GM23248 (cell line): Measurements from ENCODE around the gene MXD1. TPM values are rescaled to one million over a fixed set of nuclear protein-coding genes. Genes with fewer than 3 reads are reported as not detected.

Source experiments
- DNase-seq: peaks from one replicate; pipeline ENCODE4 v3.0.0-alpha.2; 2015
- H2AFZ ChIP-seq: fragments of 200-600 bp; sonication (generic); 2 replicates; pipeline ENCODE4 v1.6.1; 2016; ENCODE audit warnings: antibody characterized with exemption
- H3F3A ChIP-seq: fragments of 200-600 bp; sonication (generic); 2 replicates; pipeline ENCODE4 v1.6.1; 2016; ENCODE audit warnings: mild to moderate bottlenecking, antibody characterized with exemption, mixed run types; ENCODE audit not compliant: insufficient read depth
- H3K27ac ChIP-seq: fragments of 200-600 bp; sonication (generic); 2 replicates; pipeline ENCODE4 v1.5.1; 2016; ENCODE audit warnings: mild to moderate bottlenecking
- H3K27me3 ChIP-seq: fragments of 200-600 bp; sonication (generic); replicated peaks from 2 replicates; pipeline ENCODE4 v1.6.1; 2016; ENCODE audit warnings: mild to moderate bottlenecking; ENCODE audit not compliant: insufficient read depth
- H3K36me3 ChIP-seq: fragments of 200-600 bp; sonication (generic); 2 replicates; pipeline ENCODE4 v1.6.1; 2016; ENCODE audit warnings: low read depth, mild to moderate bottlenecking
- H3K4me1 ChIP-seq: fragments of 200-600 bp; sonication (generic); 2 replicates; pipeline ENCODE4 v1.6.1; 2016; ENCODE audit warnings: mild to moderate bottlenecking; ENCODE audit not compliant: insufficient read depth
- H3K4me2 ChIP-seq: fragments of 200-600 bp; sonication (generic); one replicate; pipeline ENCODE4 v1.6.1; 2016; ENCODE audit warnings: mild to moderate bottlenecking; ENCODE audit not compliant: unreplicated experiment
- H3K4me3 ChIP-seq: fragments of 200-600 bp; sonication (generic); 2 replicates; pipeline ENCODE4 v1.5.1; 2016; ENCODE audit warnings: mild to moderate bottlenecking
- H3K79me2 ChIP-seq: fragments of 200-600 bp; sonication (generic); 2 replicates; pipeline ENCODE4 v1.6.1; 2016; ENCODE audit warnings: mild to moderate bottlenecking; ENCODE audit not compliant: insufficient read depth
- H3K9ac ChIP-seq: fragments of 200-600 bp; sonication (generic); 2 replicates; pipeline ENCODE4 v1.6.1; 2016; ENCODE audit warnings: mild to moderate bottlenecking
- H3K9me2 ChIP-seq: fragments of 200-600 bp; sonication (generic); 2 replicates; pipeline ENCODE4 v1.6.1; 2016; ENCODE audit warnings: mixed run types, mild to moderate bottlenecking, moderate library complexity; ENCODE audit not compliant: insufficient read depth
- H3K9me3 ChIP-seq: fragments of 200-600 bp; sonication (generic); one replicate; pipeline ENCODE4 v1.6.1; 2017; ENCODE audit warnings: low read depth
- H4K20me1 ChIP-seq: fragments of 200-600 bp; sonication (generic); 2 replicates; pipeline ENCODE4 v1.6.0; 2016; ENCODE audit not compliant: insufficient read depth
- EZH2 ChIP-seq: fragments of 200-600 bp; sonication (generic); IDR thresholded peaks from 2 replicates; pipeline ENCODE4 v1.6.1; 2018; ENCODE audit warnings: antibody characterized with exemption, mild to moderate bottlenecking; ENCODE audit not compliant: insufficient read depth, poor library complexity, severe bottlenecking
- EZH2phosphoT487 ChIP-seq: fragments of 200-600 bp; sonication (generic); IDR thresholded peaks from 2 replicates; pipeline ENCODE4 v1.6.1; 2018; ENCODE audit warnings: antibody characterized with exemption, moderate library complexity, mild to moderate bottlenecking, low read depth; ENCODE audit not compliant: insufficient read depth
- WGBS, 2 experiments: methylation state at CpG; one replicate each; pipeline ENCODE4 v1.1.6; 2015 to 2017; ENCODE audit warnings: low lambda C conversion rate in 2 of 2, low coverage in 1 of 2; ENCODE audit errors: missing lambda C conversion rate in 2 of 2; 5-methylcytosine and 5-hydroxymethylcytosine counted together
- in situ Hi-C: fragments of 300-500 bp; cut with MboI; formaldehyde crosslinking; loops from 2 replicates; pipeline ENCODE4 v1.15.0; 2020
- polyA plus RNA-seq: library from polyadenylated mRNA; unstranded; fragments of >200 nt; fragmentation: Nextera tagmentation; extraction: Ambion mirVana; gene quantifications from 2 replicates; pipeline ENCODE4 v1.2.1, GENCODE V29; 2016
- total RNA-seq: library from RNA; depleted of rRNA; stranded (reverse); fragments of >200 nt; shearing (Covaris generic); gene quantifications from 2 replicates; pipeline ENCODE4 v1.2.3, GENCODE V29; 2014

MXD1 gene
- total and polyA plus RNA-seq, 2 experiments from 2014 or later, result 4.4 to 7.6 TPM

DNA sequence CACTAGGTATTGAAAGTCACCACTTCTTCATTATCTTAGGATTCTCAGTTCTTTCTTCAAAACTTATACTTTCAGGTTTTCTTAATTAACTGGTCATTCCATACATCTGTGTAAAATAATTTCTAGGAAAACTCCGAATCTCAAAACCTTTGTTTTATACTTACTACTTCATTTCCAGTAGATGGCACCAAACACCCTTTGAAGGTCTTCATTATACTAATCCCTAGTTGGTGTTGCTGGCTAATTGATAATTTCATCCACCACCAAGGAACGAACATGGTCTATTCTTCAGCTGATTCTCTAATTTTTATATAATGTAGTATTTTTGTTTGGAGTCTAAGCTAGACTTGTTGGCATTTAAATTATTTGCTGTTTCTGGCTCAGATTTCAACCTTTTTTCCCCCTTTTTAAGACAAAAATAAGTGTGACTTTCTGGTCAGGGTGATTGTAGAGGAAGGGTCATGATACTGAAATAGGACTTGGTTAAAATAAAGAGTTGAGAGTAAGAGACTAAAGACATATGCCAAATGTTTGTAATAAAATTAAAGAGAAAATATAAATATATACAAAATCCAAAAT lies 2.8 kb upstream of the MXD1 start:
- peak overlapping the region; percentile 33 for H3K27ac ChIP-seq
- H3K9ac ChIP-seq, result 0 out of 2 replicates have a peak overlapping the region, but pooled peaks have one; percentile 24
- peaks cover 13% of the 10 kb centered on the region for H3K4me1 ChIP-seq
- H3K4me2 ChIP-seq, result no peak overlapping the region
- no peak overlapping the region for H3K4me3 ChIP-seq
- no peaks in the 10 kb centered on the region for H3K27me3 ChIP-seq
- in situ Hi-C loops, result loop anchor here (10.0 to 25.0 kb wide), 2 partner anchors 233 to 350 kb away; partner anchors contain the start of gene PCYOX1
- H3K36me3 ChIP-seq, result peaks cover 12% of the 10 kb centered on the region
- H3K9me3 ChIP-seq, result no peaks in the 10 kb centered on the region
- TF ChIP-seq EZH2 (no peak), EZH2phosphoT487 (no peak)
- no peaks in the 10 kb centered on the region for H3K9me2 ChIP-seq
- H2AFZ ChIP-seq, result no peak overlapping the region
- DNase-seq, result peak; percentile 79
- no peaks in the 10 kb centered on the region for H4K20me1 ChIP-seq
- H3F3A ChIP-seq, result peaks cover 41% of the 10 kb centered on the region
- H3K79me2 ChIP-seq, result peaks cover 21% of the 10 kb centered on the region
- WGBS, 2 experiments, result 3 to 7% methylated on average over 2 of the region's 2 CpGs

DNA sequence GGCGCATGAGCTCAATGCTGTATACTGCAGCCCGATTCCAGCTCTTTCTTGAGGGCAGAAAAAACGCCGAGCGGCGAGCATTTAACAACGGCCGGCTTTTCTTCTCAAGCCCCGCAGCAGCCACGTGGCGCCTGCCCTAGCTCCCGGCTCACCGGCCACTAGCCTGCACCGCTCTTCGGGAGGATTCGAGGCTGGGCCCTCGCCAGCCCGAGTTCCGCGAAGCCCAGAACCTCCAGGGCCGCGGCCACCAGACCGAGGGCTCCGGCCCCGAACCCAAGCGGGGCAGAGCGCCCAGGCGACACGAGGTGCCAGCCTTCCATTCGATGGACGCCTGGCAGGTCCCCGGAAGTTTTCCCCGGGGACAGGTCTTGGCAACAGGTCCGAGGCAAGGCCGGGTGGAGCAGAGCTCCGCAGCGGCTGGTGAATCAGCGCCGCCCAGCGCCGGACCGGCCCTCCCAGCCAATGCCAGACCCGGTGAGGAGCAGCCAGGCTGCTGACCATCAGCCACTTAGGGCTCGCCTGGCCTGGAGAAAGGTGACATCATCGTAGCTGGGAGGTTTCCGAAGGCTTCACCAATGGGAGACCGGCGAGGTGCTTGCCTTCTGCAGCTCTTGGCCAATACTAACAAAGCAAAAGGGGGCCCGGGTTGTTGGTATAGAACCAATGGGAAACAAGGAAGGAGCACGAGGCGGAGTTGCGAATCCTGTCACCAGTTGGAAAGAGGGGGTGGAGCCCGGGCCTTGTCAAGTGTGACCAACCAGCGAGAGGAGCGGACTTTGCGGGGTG lies 552 bp upstream of the MXD1 start:
- Histone ChIP-seq H2AFZ (peak overlapping the region; percentile 77), H3K9ac (peak overlapping the region; percentile 93), H4K20me1 (no peaks in the 10 kb centered on the region), H3K79me2 (peaks cover 38% of the 10 kb centered on the region), H3K27ac (peak overlapping the region; percentile 95), H3K4me3 (peak overlapping the region; percentile 85), H3K27me3 (no peaks in the 10 kb centered on the region), H3F3A (peaks cover 50% of the 10 kb centered on the region), H3K9me2 (no peaks in the 10 kb centered on the region), H3K36me3 (0 out of 2 replicates have a peak, but pooled peaks cover 5% of the 10 kb centered on the region), H3K4me1 (peaks cover 28% of the 10 kb centered on the region), H3K9me3 (no peaks in the 10 kb centered on the region), H3K4me2 (peak overlapping the region; percentile 79)
- in situ Hi-C loops, result loop anchor here (10.0 to 25.0 kb wide), 2 partner anchors 230 to 348 kb away; partner anchors contain the start of gene PCYOX1
- TF ChIP-seq EZH2phosphoT487 (no peak), EZH2 (no peak)
- 1% methylated on average over 50 to 55 of the region's 56 CpGs for WGBS, 2 experiments
- DNase-seq, result peak; percentile 100

DNA sequence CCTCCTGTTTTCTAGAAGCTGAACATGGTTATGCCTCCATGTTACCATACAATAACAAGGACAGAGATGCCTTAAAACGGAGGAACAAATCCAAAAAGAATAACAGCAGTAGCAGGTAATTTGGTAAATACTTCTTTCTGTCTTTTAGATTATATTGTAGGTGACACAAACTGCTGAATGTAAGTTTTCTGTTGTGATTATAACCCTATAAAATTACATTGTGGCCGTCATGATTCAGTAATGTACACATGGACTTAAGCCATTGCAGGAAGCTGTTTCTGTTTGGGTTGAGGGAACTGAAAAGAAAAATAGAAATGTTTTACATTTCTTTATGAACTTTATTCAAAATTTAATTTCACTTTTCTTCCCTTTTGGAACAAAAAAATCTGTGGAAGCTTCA lies 1.2 kb downstream of the MXD1 start:
- peaks cover 5% of the 10 kb centered on the region; the same call in 1 of the 2 replicates for H3K36me3 ChIP-seq
- H3K4me1 ChIP-seq, result peaks cover 28% of the 10 kb centered on the region
- peak overlapping the region; percentile 99 for H3K4me2 ChIP-seq
- DNase-seq, result no peak
- no peaks in the 10 kb centered on the region for H4K20me1 ChIP-seq
- H3K9ac ChIP-seq, result peak overlapping the region; percentile 91
- H3K27ac ChIP-seq, result 0 out of 2 replicates have a peak overlapping the region, but pooled peaks have one; percentile 7
- no peaks in the 10 kb centered on the region for H3K27me3 ChIP-seq
- no peaks in the 10 kb centered on the region for H3K9me2 ChIP-seq
- in situ Hi-C loops, result loop anchor here (5.0 to 25.0 kb wide), 3 partner anchors 151 to 346 kb away; partner anchors contain the start of gene PCYOX1
- 12 to 15% methylated on average over 2 of the region's 2 CpGs for WGBS, 2 experiments
- no peaks in the 10 kb centered on the region for H3K9me3 ChIP-seq
- H3K79me2 ChIP-seq, result peaks cover 42% of the 10 kb centered on the region
- peak overlapping the region; percentile 83 for H3K4me3 ChIP-seq
- TF ChIP-seq EZH2 (no peak), EZH2phosphoT487 (no peak)
- H2AFZ ChIP-seq, result peak overlapping the region; percentile 64; the same call in 1 of the 2 replicates
- peaks cover 35% of the 10 kb centered on the region for H3F3A ChIP-seq

DNA sequence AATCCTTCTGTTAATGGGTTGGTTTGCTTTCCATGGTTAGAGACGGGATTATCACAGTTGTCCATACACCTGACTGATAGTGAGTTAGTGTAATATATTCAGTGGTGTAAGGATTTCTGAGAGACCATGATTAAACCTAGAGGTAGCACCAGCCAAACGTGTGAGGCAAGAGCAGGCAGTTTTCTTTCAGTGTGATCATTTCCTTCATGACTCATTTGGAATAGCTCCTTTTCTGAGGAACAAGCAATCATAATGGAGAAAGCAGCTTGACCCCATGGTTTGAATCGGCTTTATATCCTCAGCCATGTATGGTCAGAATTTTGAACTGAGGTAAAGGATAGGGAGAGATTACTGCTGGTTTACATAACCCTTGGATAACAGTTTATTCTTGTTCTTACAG lies 2.9 kb downstream of the MXD1 start:
- H3K27me3 ChIP-seq, result no peaks in the 10 kb centered on the region
- H3K4me2 ChIP-seq, result peak overlapping the region; percentile 86
- H3K9ac ChIP-seq, result peak overlapping the region; percentile 70
- peak overlapping the region; percentile 87 for H3K27ac ChIP-seq
- in situ Hi-C loops, result loop anchor here (5.0 to 25.0 kb wide), 3 partner anchors 149 to 344 kb away; partner anchors contain the start of gene PCYOX1
- H3K4me3 ChIP-seq, result peak overlapping the region; percentile 49
- H3K9me2 ChIP-seq, result no peaks in the 10 kb centered on the region
- H3K9me3 ChIP-seq, result no peaks in the 10 kb centered on the region
- peaks cover 28% of the 10 kb centered on the region for H3K4me1 ChIP-seq
- H4K20me1 ChIP-seq, result no peaks in the 10 kb centered on the region
- H2AFZ ChIP-seq, result peak overlapping the region; percentile 77
- peaks cover 22% of the 10 kb centered on the region for H3F3A ChIP-seq
- peak; percentile 93 for DNase-seq
- peaks cover 42% of the 10 kb centered on the region for H3K79me2 ChIP-seq
- 11 to 13% methylated on average over 3 of the region's 3 CpGs for WGBS, 2 experiments
- peaks cover 14% of the 10 kb centered on the region for H3K36me3 ChIP-seq
- TF ChIP-seq EZH2, result no peak
- no peak for TF ChIP-seq EZH2phosphoT487
